ENCODE measurements around the gene NR2C2.
A peak's percentile ranks its signal among the peaks of the same experiment; 100 is the strongest.

Gene NR2C2

GRCh38 chr3:15096046-15096445, 148.7 kb downstream of the NR2C2 start:
- H3K9me3 ChIP-seq (ENCODE audit: severe bottlenecking), result no peaks in the 10 kb centered on the region
- TF ChIP-seq CTCF (IDR thresholded peaks at IDR 0.05; ENCODE audit: poor library complexity, severe bottlenecking), result no peak
- ATAC-seq (ENCODE audit: low read depth) (no peak), DNase-seq (ENCODE audit: low spot score) (no peak)
- no peak overlapping the region for H3K4me3 ChIP-seq (ENCODE audit: severe bottlenecking)
- H3K36me3 ChIP-seq (ENCODE audit: low read depth), result peaks cover 48% of the 10 kb centered on the region
- H3K4me1 ChIP-seq (ENCODE audit: insufficient read depth, poor library complexity, severe bottlenecking), result peaks cover 7% of the 10 kb centered on the region
- no peaks in the 10 kb centered on the region for H3K27me3 ChIP-seq (ENCODE audit: insufficient read depth, poor library complexity, severe bottlenecking)
- no peak overlapping the region for H3K27ac ChIP-seq (ENCODE audit: poor library complexity, severe bottlenecking)

DNA sequence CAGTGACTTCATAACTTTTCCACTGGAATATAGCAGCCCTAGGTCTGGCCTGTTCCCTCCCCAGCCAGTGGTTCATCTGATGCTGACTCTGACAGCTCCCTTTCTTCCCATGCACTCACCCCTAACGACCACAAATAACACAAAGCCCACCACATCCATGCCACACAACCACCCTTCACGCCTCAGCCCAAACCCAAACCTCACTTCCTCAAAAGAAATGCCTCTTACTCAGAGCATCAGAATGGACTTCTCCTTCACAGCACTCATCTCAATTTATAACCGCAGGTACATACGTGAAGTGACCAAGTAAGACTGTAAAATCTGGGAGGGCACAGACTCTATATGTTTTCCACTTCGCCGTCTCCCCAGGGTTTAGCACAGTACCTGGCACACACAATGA, 150.5 kb downstream of the NR2C2 start:
- Histone ChIP-seq H3K4me3 (ENCODE audit: severe bottlenecking) (peak overlapping the region; percentile 62), H3K36me3 (ENCODE audit: low read depth) (peaks cover 44% of the 10 kb centered on the region), H3K9me3 (ENCODE audit: severe bottlenecking) (no peaks in the 10 kb centered on the region), H3K4me1 (ENCODE audit: insufficient read depth, poor library complexity, severe bottlenecking) (peaks cover 7% of the 10 kb centered on the region), H3K27me3 (ENCODE audit: insufficient read depth, poor library complexity, severe bottlenecking) (no peaks in the 10 kb centered on the region), H3K27ac (ENCODE audit: poor library complexity, severe bottlenecking) (no peak overlapping the region)
- ATAC-seq (ENCODE audit: low read depth) (no peak), DNase-seq (ENCODE audit: low spot score) (no peak)
- TF ChIP-seq CTCF (IDR thresholded peaks at IDR 0.05; ENCODE audit: poor library complexity, severe bottlenecking), result no peak
